Omental fat pad (tissue), 4 donors: ENCODE results near the gene ATG16L2. TPM values are rescaled to one million over a fixed set of nuclear protein-coding genes. Genes with fewer than 3 reads are reported as not detected.
"Not testable (repeated sequence)": the region's sequence is repeated elsewhere in the genome, so short reads cannot be mapped to it uniquely, and the experiment has no call there.

Experiments
- ATAC-seq: fragments of 150-250 bp; one replicate; pipeline ENCODE4 v1.9.1; 2016; ENCODE audit warnings: mild to moderate bottlenecking, moderate library complexity; ENCODE audit not compliant: low FRiP score
- DNase-seq: peaks from one replicate; pipeline ENCODE4 v3.0.0-alpha.2; 2019; ENCODE audit warnings: low spot score
- CTCF ChIP-seq, 3 donors: fragments of 450-650 bp; IDR thresholded peaks; one replicate each; pipeline ENCODE4 v1.5.1; 2016 to 2017; ENCODE audit warnings: antibody characterized with exemption in 3 of 3, mild to moderate bottlenecking in 3 of 3, moderate library complexity in 2 of 3
- total RNA-seq, 4 donors: library from RNA; depleted of rRNA; stranded (reverse); fragments of >200 nt; gene quantifications; one replicate each; pipeline ENCODE4 v1.1.0, GENCODE V29; 2016

ATG16L2 gene
- total RNA-seq, 4 donors from 2014 or later: 15.5 to 81.0 (median 26.7) TPM

GRCh38 chr11:72856065-72856464 is 41.9 kb downstream of the ATG16L2 start:
- no peak for DNase-seq
- no peak for TF ChIP-seq CTCF (IDR thresholded peaks at IDR 0.05)
- ATAC-seq: no peak

- no peak for TF ChIP-seq CTCF (IDR thresholded peaks at IDR 0.05)
- DNase-seq (no peak), ATAC-seq (no peak)
Measured at GRCh38 chr11:72856551-72857345, 42.5 kb downstream of the ATG16L2 start.

- not testable (repeated sequence) for ATAC-seq, DNase-seq
Measured at GRCh38 chr11:72858267-72858666, 44.1 kb downstream of the ATG16L2 start.

GRCh38 chr11:72859126-72859525 is 44.9 kb downstream of the ATG16L2 start:
- no peak for TF ChIP-seq CTCF (IDR thresholded peaks at IDR 0.05)
- DNase-seq: no peak
- ATAC-seq: no peak

- ATAC-seq: no peak
- no peak for TF ChIP-seq CTCF (IDR thresholded peaks at IDR 0.05)
- no peak for DNase-seq
Measured at GRCh38 chr11:72860010-72860409, 45.8 kb downstream of the ATG16L2 start.

- DNase-seq (no peak), ATAC-seq (no peak)
- no peak for TF ChIP-seq CTCF (IDR thresholded peaks at IDR 0.05)
Measured at GRCh38 chr11:72860592-72860991, 46.4 kb downstream of the ATG16L2 start.

GRCh38 chr11:72863091-72863490 is 48.9 kb downstream of the ATG16L2 start:
- TF ChIP-seq CTCF (IDR thresholded peaks at IDR 0.05): no peak
- DNase-seq (no peak), ATAC-seq (no peak)
